Stimulated activated CD8-positive, alpha-beta memory T cell treated with anti-CD3 and anti-CD28 coated beads, Interleukin-15, amount 100 ng/mL, for 4 hours (primary cell): ENCODE results near the gene ARRDC4.
"Not testable (repeated sequence)": the region's sequence is repeated elsewhere in the genome, so short reads cannot be mapped to it uniquely, and the experiment has no call there.

ENCODE experiments used
- DNase-seq, 2 donors: peaks; one replicate each; pipeline ENCODE4 v3.0.0-alpha.2; 2020; ENCODE audit warnings: low read depth in 2 of 2

ARRDC4 gene

DNA sequence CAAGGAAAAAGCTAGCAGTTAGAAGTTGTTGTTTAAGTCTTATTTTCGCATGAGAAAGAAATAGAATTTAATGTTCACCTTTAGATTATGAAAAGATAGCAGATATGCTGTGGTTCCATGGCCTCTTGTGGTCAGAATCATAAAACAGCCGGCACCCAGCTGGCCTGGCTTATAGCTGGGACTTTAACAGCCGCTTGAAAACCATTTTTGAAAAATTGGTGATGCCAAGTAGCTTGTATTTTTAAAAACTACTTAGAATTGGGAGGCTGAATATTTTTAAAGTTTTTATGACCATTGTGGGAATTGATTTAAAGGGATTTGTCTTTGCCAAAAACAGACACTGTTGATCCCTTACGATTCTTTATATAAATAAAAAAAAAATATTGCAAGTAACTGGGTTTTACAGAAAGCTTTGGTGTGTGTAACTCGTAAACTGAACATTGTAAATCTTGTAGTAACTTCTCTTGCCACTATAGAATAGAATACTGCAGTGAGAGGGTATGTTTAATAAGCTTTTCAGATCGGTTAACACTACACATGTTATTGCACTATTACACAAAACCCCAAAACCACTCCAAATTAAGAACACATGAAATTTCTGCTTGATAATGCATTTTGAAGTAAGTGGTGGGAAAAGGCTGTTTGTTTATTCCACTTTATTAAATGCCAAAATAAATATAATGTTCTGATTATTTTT, 6.6 kb downstream of the ARRDC4 start:
- DNase-seq = no peak

DNA sequence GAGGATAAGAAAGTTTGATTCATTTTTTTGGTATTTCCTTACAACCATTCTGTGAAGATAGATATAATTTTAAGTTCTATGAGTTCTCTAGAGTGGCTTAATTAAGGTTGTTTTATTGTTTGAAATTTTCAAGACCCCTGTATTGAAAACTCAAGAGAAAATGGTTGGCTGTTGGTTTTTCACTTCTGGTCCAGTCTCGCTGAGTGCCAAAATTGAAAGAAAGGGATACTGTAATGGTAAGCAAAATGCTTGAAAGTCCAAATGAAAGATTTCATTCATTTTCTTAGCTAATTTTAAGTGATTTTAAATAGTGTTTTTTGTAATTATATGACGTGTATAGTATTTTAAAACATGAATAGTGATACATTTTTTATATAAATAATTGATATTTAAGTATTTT, 7.4 kb downstream of the ARRDC4 start:
- no peak for DNase-seq

DNA sequence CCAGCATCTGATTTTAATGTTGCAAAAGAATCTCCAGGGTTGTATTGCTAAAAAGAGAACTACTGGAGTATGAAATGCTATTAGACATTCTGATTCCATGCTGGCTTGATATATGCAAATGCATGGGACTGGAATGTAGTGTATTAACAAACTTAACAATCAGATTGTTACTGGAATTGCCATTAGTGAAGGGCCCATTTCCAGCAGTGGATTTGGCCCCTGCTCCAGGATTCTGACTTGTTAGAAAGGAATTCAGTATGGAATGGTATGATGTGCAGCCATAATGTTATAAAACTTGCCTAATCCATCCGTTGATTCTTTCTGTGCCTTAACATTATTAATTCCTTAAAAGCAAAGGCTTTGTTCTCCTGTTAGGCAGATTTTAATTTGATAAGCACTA, 7.9 kb downstream of the ARRDC4 start:
- DNase-seq = no peak

DNA sequence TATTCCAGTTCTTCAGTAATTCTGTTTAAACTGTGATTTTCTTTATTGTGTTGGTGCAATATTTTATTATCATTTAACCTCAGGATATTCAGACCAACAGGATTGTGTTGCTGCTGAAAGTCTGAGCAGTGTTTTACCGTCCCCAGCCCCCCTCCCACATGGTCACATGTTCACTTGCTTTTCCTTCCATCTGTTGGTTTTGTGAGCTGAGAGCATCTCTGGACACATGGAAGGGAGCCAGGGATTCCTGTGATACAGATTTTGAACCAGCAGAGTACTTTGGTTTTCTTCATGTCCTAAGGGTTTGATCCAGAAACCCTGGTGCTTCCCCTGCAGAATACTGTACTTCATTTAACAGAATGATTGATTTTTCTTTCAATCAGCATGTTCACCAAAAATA, 11.9 kb downstream of the ARRDC4 start:
- DNase-seq = no peak

DNA sequence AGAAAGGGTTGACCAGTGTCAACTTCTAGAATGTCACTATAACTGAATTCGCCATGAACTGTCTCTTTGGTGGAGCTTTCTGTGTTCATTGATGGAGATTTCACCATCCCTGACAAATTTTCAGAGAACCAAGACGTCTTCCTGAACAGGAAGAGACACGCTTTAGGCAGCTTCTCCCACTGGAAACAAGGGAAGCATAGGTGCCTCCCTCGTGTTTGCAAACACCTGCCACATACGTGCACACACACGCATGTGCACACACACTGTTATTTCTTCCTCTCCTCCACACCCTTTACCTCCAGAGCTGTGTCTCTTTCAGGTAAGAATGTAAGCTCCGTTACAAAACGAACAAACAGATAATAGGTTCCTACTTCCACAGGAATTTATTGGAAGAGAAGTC, 15.6 kb downstream of the ARRDC4 start:
- DNase-seq = no peak

DNA sequence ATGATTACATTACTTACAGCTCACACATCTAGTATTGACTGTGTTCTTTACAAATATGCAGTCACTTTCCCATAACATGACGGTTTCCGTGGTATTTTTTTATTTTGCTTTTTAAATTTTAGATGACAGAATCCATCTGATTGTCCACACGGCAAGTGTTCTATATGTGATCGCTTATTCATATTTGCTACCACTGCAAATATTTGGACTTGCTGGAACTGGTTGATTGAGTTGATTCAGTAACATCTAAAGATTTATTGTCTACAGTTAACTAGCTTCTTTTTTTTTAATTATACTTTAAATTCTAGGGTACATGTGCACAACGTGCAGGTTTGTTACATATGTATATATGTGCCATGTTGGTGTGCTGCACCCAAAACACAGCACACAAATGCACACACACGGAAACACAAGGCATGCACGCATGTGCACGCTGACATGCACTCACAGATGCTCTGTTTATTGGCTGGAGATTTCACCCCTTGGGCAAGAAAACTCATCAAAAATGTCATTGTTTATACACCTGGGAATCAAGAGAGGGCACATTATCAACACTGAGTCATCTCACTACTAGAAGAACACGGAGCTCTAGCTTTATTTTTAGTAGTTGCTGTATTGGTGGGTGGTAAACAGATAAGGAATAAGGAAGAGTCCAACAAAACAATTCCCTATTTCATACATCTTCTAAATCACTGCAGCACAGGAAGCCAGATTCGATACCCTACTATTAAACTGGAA, 16.4 kb downstream of the ARRDC4 start:
- DNase-seq = no peak

DNA sequence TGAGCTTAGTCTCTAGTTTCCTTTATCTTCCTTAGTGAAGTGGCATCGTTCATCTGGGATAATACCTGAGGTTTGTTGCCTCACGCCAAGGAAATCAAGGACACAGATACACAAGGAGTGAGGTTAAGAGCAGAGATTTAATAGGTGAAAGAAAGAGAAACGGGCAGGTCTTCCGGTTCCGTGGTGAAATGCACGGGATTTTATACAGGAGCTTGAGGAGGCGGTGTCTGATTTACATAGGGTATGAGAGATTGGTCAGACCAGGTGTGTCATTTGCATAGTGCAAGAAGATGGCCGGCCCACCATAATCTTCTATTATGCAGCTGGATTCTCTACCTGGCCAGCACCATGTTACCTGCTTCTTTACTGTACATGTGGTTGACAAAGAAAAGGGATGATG, 17.2 kb downstream of the ARRDC4 start:
- DNase-seq = no peak

DNA sequence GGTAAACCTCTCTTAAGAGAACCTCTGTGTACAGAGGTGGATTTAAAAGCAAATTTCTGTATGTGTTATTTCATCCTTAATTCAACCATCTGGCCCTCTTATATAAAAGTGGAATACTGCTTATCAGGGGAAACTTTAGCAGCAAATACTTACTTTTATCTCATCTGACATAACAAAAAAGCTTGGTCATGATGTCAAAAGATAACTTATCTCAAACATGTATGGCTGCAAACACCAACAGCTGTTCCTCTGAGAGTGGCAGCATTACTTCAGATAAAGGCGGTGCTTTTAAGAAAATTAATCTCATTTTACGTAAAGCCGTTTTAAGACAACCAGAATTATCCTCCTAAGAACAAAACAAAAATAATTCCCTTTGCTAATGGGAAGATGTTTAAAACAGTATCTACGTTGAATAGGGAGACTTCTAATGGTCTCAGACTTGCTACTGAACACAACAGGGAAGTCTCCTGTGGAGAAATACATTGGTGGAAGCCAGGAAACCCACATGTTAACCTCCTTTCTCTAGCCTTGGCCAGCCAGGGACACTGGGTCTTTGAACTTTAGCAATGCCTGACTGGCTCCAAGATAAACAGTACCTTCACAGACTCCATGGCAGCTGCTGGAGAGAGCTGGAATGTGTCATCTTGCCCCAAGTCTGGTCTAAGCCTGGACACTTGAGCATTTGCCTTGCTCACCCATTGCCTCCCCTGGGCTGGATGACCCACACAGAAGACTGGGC, 18.1 kb downstream of the ARRDC4 start:
- DNase-seq = no peak

DNA sequence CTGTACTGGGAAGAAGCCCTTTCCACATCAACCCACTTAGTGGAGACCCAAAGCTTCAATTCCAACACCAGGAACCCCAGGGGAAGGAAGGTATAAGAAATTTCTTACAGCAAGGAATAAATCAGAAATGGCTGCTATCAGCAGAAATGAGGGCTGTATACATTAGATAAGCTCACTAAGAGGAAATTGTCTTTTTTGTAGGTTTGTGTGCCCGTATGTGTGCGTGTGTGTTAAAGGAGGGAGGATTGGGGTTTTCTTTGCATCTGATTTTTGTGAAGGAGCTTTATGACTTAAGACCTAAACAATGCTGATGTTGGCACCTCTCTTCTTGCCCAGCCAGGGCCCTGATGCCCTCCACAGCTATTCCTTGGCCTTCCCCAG, 18.6 kb downstream of the ARRDC4 start:
- no peak for DNase-seq

DNA sequence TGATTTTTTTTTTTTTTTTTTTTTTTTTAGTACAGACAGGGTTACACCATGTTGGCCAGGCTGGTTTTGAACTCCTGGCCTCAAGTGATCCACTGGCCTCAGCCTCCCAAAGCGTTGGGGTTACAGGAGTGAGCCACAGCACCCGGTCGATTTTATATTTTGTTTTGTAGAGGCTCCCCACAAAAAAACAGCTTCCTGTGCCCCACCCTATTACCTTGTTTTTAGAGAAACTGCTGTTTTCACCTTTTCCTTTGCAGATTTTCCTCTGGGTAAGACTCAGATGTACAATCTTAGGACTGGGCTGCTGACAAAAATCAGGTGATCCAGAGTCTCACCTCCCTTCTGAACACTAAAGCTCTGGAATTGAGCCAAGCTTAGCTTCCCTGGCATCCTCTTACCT, 20.6 kb downstream of the ARRDC4 start:
- DNase-seq = no peak

DNA sequence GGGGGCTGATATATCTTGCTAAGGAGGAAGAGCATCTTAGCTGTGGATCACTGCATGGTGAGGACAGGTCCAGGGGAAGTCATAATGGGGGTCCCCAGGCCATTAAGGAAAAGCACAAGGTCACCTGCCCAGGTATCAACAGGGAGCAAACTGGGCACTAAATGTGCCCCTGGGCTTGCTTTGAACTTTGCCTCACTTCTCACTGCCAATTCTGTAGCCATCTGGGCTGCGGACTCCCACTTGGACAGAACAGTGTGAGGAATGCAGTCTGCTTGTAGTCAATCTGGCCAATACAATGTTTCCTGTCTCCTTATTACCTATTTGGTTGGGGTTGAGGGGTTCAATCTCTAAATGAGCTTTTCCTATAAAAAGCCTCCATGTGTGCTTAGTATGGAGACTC, 21.3 kb downstream of the ARRDC4 start:
- DNase-seq = no peak

DNA sequence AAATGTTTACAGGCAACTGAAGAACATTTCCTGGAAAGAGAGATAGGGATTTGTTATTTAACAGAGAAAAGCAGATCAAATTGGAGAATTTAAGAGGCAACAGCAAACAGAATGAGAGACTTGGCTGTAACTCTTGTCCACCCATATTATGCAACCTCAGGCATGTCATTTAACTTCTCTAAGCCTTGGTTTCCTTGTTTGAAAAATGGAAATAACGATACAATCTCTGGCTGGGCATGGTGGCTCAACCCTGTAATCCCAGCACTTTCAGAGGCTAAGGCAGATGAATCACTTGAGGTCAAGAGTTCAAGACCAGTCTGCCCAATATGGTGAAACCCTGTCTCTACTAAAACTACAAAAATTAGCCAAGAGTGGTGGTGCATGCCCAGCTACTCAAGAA, 23.7 kb downstream of the ARRDC4 start:
- DNase-seq = no peak

DNA sequence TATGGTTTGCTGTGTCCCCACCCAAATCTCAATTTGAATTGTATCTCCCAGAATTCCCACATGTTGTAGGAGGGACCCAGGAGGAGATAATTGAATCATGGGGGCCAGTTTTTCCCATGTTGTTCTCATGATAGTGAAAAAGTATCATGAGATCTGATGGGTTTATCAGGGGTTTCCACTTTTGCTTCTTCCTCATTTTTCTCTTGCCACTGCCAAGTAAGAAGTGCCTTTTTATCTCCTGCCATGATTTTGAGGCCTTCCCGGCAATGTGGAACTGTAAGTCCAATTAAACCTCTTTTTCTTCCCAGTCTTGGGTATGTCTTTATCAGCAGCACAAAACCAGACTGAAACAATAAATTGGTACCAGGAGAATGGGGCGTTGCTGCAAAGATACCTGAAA, 25.5 kb downstream of the ARRDC4 start:
- DNase-seq = not testable (repeated sequence)

DNA sequence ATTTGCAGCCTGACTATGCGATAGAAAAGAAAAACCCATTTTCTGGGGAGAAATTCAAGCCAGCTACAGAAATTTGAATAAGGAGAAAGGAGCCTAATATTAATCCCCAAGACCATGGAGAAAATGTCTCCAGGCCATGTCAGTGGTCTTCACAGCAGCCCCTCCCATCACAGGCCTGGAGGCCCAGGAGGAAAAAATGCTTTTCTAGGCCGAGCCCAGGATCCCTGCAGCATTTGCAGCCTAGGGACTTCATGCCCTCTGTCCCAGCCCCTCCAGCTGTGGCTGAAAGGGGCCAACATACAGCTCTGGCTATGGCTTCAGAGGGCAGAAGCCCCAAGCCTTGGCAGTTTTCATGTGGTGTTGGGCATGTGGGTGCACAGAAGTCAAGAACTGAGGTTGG, 26.3 kb downstream of the ARRDC4 start:
- no peak for DNase-seq

DNA sequence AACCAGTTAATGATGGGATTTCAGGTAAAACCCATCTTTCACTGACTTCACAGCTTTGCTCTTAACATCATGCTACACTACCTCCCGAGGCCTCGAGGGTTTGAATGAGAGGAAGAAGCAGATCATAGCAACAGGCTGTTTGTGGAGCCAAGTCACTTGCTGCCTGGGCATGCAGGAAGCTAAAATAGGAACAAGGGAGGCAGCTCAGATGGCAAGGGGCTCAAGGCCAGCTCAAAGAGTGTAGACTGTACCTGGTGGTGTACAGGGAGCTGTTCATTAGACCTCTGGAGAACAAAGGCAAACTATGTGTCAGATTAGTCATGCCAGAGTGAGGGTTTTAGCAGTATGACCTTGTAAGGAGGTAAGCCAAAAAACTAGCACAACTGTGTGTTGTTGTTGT, 28.8 kb downstream of the ARRDC4 start:
- DNase-seq = no peak

DNA sequence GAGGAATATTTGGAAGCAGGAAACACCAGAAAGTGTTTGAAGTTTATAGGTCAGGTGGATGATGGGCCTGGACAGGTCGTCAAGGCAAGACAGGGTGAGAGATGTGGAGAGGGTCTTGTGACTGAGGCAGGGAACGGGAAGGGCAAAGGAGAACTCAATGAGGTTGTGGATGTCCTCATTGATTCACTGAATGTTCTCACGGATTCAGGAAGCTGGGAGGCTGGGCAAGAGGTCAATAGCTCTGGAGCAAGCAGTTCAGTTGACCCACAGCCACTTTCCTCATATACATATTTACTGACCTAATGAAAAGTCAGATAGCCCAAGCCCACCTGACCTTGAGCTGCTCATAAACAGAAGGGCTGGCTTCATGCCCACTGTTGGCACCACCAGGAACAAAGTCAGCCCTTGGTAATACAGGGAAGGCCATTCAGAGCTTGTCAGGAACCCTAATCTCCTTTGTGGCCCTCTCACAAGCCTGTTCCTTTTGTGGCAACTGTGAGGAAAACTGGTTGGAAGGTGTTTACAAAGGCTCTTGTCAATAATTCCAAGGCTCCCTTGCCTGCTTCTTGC, 31.6 kb downstream of the ARRDC4 start:
- no peak for DNase-seq

DNA sequence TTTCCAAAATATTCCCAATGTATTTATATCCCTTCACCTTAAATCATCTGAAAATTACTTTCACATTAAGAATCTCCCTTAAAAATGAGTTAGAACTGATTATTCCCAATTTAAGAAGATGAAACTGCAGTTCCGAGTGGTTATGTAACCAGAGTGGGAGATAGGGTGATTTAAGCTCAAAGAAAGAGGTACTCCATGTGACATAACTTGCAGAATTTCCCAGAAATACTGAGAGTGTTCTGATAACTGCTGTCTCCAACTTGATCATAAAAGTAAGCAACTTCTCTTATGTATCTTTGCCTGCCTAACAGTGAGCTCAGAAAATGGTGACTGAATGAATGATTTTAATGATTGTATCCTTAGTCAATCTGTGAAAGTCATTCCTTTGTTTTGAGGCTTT, 32.3 kb downstream of the ARRDC4 start:
- no peak for DNase-seq

DNA sequence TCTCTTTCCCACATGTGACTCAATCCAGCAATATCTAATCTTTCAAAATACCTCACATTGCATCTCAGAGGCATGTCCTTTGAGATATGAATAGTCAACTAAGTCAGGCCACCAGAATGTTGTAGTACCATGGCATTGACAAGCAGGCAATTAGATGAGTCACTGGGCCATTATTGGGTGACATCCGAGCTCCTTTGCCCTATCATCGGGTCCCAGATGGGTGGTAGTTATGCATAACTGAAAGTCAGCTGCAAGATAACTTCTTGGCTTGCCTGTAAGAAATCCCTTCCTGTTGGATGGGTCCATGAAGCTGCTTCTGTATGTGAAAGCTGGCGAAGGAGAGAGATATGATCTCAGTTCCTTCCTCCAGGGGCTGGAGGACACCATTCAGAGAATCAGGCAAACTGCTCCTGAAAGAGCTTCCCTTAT, 32.8 kb downstream of the ARRDC4 start:
- DNase-seq = no peak

DNA sequence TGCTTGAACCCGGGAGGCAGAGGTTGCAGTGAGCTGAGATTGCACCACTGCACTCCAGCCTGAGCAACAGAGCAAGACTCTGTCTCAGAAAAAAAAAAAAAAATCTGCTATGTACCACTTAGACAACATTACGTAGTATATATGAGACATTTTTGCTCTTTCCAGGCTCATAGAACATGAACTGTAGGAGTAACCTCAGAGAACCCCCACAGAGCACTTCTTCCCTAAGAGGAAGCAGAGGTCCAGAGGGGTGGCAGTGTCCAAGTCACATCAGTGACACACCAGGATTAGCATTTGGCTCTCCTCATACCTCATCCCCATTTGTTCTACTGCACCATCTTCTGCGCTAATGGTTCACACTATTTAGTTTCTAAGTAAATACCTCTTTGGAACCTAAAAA, 33.7 kb downstream of the ARRDC4 start:
- no peak for DNase-seq

DNA sequence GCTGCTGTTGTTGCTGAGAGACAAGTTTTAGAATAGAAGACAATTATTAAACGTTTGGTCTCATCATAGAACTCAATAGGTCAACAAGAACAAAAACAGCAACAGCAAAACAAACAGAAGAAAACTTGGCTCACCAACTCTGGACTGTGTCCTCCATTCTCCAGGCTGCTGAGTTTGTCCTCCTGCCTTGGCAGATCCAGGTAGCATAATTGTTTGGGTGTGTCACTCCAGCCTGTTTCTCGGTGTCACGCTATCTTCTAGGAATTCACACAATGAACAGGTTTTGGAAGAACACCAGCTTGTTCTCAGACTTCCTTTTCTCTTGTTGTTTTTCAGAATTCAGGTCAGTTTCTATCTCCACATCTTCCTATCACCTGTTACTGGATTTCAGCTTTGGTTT, 34.7 kb downstream of the ARRDC4 start:
- no peak for DNase-seq

DNA sequence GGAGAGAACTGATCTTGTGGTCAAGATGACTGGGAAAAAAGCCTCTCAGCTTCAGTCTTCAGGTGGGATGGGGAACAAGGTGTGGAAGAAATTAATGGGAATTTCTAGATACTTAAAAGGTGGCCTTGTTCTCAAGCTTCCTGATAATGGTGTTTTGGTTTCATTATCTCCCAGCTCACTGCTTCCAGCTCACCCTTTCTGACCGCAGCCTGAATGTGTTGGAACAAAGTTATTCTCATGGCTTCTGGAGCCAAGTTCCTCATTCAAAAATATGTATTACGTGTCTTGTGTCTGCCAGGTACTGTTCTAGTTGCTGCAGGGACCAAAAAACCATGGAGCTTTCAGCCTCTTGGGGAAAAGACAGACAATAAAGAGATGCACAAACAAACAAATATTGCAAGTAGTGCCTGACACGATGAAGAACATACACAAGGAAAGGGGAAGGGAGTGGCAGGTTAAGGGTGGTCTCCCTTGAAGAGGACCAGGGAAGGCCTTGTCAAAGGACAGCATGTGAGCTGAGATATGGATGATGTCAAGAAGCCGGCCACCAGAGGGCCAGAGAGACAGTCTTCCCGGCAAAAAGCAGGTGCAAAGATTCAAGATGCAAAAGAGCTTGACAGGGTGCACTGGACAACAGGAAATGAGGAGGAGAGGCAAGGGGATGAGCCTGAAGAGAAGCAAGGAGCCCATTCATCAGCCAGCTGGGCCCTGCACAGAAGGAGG, 35.5 kb downstream of the ARRDC4 start:
- no peak for DNase-seq
